HG02759 (cell line): ENCODE data around the gene MPIG6B.

Experiments
- ATAC-seq: cut with Tn5 transposase; IDR thresholded peaks from one replicate; pipeline ENCODE4 v1.9.1; 2021; ENCODE audit warnings: mild to moderate bottlenecking, moderate library complexity; ENCODE audit not compliant: unreplicated experiment

Gene MPIG6B, protein sequence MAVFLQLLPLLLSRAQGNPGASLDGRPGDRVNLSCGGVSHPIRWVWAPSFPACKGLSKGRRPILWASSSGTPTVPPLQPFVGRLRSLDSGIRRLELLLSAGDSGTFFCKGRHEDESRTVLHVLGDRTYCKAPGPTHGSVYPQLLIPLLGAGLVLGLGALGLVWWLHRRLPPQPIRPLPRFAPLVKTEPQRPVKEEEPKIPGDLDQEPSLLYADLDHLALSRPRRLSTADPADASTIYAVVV

DNA sequence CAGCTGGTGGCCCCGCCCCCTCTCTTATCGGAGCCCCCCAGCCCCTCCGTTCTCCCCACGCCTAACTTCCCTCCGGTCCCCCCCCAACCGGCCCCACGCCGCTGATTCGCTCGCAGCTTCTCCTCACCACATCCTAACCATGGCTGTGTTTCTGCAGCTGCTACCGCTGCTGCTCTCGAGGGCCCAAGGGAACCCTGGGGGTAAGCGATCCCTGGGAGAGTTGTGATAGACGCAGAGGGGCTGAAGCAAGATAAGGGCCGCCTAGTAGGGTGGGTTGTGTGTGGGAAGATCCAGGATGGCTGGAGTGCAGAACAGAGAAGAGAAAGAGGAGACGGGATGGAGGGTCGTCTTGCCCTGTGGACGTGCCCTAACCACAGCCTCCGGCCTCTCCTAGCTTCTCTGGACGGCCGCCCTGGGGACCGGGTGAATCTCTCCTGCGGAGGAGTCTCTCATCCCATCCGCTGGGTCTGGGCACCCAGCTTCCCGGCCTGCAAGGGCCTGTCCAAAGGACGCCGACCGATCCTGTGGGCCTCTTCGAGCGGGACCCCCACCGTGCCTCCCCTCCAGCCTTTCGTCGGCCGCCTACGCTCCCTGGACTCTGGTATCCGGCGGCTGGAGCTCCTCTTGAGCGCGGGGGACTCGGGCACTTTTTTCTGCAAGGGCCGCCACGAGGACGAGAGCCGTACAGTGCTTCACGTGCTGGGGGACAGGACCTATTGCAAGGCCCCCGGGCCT lies at the start of gene MPIG6B:
Gene MPIG6B, plus strand, starts transcription at position 129 of the 735 bp plus-strand sequence. Its CDS starts 11 bp downstream, at position 140.
- no peak for ATAC-seq

DNA sequence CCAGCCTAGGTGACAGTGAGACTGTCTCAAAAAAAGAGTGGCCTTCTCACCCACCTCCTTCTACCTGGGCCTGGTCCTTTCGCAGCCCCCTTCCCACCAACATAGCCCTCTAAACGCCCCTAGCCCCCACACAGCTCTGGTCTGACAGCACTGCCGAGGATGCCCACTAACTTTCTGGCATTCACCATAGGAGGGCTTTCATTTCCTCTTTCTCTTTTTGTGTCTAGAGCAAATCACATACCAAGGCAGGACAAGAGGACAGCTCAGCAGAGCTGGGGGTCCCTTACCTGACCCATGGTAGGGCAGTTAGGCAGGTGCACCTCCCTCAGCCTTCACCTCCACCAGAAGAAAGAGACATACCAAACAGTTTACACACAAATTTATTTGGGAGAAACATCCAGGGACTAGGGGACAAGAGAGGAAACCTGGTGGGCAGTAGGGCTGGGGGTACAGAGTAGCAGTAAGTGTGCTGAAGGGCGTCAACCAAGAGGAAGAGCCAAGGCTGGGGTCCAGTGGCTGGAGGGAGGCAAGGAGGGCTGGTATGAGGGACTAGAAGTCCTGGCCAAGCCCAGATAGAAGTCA lies 46.8 kb upstream of the MPIG6B start:
- no peak for ATAC-seq

DNA sequence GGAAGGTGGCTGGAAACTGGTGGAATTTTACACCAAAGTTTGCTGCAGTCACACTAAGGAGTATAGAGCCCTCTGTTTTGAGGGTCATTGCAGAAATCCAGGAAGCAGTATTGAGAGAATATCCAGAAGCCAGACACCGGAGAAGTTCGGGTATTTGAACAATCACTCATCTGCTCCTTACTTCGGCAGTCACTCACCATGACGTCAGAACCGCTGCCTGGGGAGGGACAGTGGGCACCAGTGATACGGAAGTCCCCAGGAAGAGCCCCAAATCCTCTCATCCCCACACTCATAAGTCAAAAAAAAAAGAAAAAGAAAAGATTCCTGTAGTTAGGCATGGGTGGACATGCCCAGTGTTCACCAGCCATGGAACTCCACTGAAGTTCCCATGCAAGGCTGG lies 46.3 kb upstream of the MPIG6B start:
- ATAC-seq: no peak

DNA sequence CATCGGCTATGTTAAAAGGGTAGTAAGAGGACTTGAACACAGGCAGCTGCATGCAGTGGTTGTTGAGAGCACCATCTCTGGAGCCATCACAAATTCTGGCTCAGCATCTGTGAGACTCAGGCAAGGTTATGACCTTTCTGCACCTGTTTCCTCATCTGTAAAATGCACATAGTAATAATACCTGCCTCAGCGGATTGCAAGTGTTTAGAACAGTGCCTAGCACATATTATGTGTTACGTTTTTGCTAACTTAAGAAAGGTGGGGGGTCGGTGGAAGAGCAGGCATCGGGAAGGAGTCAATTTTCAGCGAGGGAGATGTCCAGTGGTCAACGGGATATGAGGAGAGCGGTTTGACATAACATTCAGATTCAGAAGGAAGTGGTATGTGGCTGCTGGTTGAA lies 45.2 kb upstream of the MPIG6B start:
- no peak for ATAC-seq

DNA sequence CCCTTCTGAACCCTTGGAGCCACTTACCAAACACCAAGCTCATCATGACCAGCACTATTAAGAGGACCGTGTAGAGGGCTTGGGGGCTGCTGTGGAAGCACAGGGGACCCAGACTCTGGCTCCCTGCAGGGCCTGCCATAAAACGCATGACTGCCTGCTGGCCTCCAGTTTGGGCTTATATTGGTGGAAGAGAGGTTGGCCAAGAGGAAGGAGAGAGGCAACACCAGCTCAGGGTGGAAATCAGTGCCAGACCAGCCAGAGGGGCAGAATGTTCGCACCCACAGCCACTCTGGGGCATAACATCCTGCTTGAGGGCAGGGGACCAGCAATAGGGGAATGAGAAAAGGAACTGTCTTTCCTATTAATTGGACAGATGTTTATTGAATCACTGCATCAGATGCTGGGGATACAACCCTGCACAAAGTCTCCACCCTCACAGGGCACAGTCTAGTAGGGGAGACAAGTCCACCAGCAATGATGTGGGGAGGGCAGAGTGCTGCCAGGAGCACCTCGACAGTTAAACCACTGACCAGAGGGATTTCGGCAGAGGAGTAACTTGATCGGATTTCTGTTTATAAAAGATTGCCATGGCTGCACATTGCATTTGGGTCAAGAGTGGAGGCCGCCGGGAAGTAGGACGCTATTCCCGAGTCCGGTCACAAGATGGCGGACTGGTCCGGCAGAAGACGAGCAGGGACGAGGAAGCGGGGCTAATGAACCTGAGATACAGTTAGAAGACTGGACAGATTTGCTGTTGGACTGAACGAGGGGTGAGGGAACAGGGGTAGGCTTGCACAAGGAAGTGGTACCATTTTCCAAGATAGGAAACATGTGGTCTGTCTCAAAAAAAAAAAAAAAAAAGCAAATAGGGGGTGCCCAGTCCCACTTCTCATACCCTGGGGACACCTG lies 42.7 kb upstream of the MPIG6B start, which contains the start of gene LY6G5C:
Gene LY6G5C, minus strand, starts transcription at position 842 of the 909 bp plus-strand sequence. Its CDS starts 694 bp downstream, at position 148.
- no peak for ATAC-seq

GRCh38 chr6:31681135-31681671 lies 42.0 kb upstream of the MPIG6B start:
- no peak for ATAC-seq

DNA sequence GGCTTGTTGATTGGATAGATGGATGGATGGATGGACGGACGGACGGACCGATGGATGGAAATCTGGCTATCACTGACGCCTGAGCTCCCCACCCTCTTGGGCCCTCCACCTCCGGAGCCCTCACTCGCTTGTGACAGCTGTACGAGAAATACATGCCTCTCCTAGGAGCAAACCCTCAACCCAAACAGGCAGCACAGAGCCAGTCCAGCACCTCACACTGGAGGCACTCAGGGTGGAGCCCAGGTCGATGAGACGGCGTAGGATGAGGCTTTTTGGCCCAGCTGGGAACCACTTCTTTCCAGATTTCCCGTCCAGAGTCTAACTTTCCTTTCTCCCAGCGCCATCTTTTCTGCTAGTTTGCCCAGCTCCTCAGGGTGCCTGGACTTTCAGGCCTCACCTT lies 39.6 kb upstream of the MPIG6B start:
- ATAC-seq: no peak

GRCh38 chr6:31686483-31686882 lies 36.7 kb upstream of the MPIG6B start:
- no peak for ATAC-seq

DNA sequence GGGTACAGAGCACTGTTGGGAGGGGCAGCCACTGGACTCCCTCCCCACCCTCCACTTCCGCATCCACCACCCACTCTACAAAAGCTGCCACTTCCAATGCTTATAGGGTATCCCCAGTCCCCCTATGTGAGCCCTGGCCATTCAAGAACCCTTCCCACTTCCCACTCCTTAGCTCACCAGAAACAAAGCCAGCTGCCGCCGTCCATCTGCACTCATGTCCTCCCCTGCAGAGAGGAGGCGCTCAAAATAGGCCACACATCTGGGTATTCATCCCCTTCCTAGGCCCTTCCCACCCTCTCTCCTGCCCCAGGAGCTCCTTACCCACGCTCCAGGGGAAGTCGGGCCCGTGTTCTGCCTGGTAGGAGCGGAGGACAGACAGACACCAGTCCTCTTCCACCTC lies 35.9 kb upstream of the MPIG6B start:
- ATAC-seq: no peak

- no peak for ATAC-seq
Observed at GRCh38 chr6:31687860-31688693, 35.1 kb upstream of the MPIG6B start.

DNA sequence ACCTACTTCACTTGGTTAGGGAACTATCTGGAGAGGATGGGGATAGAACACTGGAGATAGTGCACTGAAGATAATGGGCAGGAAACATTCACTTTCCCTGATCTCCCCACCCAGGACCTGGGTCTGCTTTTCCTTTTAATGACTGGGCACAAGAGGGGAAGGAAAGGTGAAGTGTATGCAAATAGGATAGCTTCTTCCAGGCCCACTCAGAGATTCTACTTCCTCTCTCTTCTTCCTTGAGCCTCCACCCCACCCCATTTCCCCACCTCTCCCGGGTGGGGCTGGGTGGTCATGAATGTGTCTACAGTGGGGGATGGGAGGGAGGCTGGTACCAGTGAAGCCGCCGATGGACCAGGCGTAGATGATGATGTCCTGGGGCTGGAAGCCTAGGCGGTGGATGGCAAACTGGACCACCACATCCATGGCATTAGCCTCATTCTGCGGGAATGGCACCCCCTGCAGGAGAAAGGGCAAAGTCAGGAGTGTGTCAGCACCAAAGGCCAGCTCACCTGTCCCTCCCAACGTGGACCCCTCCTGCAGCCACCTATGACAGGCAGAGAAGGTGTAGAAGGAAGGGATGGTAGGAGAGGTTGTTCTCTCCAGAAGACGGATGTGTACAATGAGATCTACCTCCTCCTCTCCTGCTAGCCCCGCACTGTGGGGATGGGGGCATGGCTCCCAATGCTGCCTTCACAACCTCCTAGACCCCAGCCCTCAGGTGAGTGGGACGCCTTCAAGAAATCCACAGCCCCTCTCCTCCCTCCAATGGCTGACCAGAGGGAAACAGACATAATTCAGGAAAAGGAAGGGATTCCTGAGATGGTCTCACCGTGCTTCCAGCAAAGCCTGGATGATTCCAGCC lies 33.7 kb upstream of the MPIG6B start:
- ATAC-seq: no peak

DNA sequence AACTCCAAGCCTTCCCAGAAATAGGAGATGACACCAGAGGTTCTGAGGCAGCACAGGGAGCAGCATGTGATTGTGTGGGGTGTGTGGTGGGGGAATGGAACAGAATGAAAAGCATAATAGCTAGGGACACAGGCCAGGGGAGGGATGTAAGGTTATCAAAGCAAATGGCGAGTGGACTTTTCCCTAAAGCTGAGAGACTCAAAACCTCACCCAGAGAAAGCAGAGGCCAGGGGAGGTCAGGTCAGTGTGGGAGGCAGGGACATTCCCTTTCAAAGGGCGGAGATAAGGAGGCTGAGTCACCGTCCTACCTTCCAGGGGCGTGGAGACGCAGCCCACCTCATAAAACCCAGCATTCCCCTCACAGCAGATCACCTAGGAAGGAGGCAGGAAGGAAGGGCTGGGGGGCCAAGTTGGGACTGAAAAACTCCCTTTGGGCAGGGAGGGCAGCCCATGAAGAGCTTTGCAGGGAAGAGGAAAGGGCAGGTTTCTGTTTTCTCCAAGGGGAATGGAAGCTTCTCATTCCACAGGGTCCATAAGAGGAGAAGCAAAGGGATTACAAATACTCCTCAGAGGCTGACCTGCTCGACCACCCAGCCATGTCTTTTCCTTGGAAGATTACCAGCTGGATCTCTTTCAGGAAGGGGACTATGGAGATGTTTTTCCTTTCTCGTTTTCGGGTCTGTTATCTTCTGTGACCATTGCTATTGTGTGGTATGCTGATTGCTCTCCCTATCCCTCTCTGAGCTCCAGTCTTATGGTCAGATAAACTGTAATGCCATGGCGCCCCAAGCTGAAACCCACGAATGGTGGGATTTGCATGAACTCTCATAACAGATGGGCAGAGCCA lies 32.7 kb upstream of the MPIG6B start:
- ATAC-seq: no peak

DNA sequence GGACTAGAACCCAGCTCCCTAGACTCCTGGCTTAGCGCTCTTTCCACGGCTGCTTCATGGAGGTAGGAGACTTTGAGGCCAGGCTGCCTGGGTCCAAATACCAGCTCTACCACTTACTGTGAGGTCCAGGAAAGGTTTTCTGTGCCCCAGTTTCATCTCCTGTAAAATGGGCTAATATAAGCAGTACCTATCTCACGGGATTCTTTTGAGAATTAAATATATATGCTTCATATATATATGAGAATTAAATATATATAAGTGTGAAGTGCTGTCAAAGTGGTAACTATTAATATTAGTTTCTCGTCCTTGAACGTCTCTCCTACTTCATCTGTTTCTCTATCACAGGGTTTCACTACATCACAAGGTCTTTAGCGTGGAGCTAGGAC lies 32.1 kb upstream of the MPIG6B start:
- ATAC-seq: no peak

DNA sequence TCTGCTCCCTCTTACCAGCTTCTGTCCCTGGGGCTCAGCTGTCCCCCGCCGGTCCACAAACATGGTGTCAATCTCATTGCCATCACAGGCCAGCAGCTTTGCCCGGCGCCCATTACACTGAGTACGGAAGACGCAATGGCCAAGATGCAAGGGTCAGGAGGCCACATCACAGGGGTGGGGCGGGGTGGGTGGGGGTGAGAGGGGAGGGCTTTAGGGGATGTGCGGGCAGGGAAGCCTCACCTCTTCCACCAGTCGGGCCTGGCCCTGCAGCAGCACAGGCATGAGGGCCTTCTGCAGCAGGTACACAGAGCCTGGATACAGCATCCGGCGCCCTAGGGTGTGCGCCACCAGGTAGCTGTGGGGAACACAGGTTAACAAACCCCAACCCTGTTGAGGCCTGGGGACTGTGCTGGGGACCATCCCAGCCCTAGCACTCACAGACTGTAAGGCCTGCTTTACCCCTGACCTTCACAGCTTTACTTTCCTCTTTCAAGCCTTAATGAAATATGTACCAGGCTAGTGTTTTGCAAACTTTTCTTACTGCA lies 31.5 kb upstream of the MPIG6B start:
- no peak for ATAC-seq

DNA sequence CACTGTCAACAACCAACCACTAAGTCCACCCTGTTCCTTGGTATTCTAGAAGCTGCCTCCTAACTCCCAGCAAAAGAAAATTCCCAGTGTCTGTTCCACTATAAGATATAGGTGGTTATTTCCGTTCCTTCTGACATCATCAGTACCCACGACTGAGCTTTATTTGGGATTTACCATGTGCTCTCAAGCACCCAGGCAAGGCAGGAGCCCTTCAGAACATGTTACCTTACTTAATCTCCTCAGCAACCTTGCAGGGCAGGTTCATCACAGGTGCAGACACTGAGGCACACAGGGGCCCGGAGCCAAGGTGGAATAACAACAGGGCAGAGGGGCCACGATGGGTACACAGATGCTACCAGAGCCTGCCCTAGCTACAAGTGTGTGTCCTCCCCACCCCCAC lies 30.8 kb upstream of the MPIG6B start:
- ATAC-seq: no peak

- ATAC-seq: no peak
Observed at GRCh38 chr6:31692886-31693285, 30.3 kb upstream of the MPIG6B start.

DNA sequence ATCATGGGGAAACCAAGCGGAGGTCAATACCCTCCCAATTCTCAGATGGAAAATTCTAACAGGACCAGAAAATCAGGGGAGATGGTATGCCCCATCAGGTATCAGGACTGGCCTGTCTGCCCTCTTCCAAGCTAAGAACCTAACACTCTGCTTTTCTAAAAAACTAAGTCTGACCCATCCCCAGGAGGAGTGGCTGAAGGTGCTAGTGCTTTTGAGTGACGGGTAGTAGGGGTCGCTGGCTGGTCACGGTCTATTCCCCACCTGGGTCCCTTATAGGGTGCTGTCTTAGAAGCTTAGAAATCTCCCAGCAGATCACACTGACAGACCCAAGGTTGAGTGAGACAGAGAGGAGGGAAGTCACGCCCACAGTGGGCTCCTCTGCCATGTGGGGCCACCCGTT lies 29.6 kb upstream of the MPIG6B start:
- no peak for ATAC-seq

DNA sequence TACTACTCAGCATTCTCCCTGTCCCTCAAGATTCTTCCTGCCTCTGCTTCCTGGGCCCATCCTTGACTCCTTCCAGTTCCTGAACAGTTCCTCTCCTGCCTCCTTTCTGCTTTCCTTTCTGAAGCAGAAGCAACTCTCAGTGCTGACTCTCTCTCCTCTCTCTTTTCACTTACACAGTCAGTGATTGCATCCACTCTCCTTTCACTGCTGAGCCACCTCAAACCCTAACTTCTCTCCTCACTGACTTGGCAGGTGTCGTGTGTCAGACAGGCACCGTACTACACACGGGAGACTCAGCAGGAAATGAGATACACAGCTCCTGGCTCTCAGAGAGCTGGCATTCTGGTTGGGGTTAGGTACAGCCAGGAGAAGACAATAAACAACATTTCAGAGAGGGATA lies 25.6 kb upstream of the MPIG6B start:
- no peak for ATAC-seq
